Measurements from ENCODE around the gene ADNP2.

The ADNP2 gene

DNA sequence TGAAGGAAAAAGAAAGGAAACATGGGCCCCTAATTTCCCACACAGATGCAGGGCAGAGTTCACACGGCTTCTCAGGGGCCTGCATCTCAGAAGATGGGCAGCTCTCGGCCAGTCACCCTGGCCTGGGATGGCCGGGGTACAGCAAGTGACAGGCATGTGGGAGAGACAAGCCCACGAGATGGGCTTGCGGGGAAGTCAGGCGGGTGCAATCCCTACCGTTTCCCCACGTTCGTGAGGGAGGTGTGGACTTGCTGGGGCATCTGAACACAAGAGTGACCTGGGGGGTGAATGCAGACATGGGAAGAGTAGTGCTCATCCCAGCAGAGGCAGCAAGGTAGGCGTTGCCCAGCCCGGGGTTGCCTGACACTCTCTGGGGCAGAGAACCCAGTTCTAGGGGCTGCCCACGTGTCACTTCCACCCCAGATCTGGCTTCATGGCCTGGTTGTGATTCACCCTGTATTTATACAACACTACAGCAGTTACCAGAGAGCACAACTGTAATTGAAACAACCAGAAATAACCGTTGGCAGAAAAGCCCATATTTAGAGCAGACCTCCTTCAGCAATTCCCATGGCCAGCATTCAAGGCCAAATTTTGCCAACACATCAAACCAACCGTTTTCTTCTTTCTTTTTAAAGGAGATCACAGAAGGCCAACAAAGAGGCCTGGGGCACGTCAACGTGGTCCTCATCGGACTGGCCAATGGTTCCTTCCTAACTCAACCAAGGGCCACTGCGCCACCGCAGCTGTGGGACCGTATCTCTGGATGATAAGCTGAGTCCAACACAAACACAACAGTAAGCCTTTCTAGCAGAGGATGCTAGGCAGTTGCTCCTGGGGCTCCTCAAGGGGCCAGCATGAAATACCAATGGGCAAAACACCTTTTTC is 79.8 kb downstream of the ADNP2 start:
- no peak overlapping the region for H3K4me3 ChIP-seq (ENCODE audit: low read length)
- TF ChIP-seq, protein P1, sequence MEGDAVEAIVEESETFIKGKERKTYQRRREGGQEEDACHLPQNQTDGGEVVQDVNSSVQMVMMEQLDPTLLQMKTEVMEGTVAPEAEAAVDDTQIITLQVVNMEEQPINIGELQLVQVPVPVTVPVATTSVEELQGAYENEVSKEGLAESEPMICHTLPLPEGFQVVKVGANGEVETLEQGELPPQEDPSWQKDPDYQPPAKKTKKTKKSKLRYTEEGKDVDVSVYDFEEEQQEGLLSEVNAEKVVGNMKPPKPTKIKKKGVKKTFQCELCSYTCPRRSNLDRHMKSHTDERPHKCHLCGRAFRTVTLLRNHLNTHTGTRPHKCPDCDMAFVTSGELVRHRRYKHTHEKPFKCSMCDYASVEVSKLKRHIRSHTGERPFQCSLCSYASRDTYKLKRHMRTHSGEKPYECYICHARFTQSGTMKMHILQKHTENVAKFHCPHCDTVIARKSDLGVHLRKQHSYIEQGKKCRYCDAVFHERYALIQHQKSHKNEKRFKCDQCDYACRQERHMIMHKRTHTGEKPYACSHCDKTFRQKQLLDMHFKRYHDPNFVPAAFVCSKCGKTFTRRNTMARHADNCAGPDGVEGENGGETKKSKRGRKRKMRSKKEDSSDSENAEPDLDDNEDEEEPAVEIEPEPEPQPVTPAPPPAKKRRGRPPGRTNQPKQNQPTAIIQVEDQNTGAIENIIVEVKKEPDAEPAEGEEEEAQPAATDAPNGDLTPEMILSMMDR (conservative IDR thresholded peaks at IDR 0.05; ENCODE audit: low read depth, low read length), result no peak
- no peak for DNase-seq (ENCODE audit: low read depth)

DNA sequence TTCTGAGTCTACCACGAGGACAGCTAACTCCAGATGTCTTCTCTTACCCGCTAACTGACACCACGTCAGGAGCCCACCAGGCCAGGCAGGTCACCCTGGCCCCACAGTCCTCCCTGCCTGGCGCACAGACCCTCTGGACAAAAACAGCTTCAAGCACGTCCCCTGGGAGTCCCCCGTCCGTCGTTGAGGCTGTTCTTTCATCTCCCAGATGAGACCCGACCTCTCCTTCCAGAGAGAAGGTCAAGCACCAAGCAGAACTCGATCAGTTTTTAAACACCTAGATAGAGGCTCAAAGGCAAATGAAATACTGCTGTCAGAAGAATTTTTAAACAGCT is 80.4 kb downstream of the ADNP2 start:
- TF ChIP-seq, protein P1 (conservative IDR thresholded peaks at IDR 0.05; ENCODE audit: low read depth, low read length), result no peak
- H3K4me3 ChIP-seq (ENCODE audit: low read length), result no peak overlapping the region
- DNase-seq (ENCODE audit: low read depth), result no peak
